ENCODE measurements around the gene DNER. TPM values are rescaled to one million over a fixed set of nuclear protein-coding genes. Genes with fewer than 3 reads are reported as not detected.

The DNER gene
- total RNA-seq, 1 donor = 0.72 TPM

GRCh38 chr2:229686122-229686919 lies 28.0 kb downstream of the DNER start:
- no peak for DNase-seq (ENCODE audit: low read depth)
- no peak overlapping the region for H3K4me3 ChIP-seq (ENCODE audit: low read depth, low read length)
- TF ChIP-seq CTCF (IDR thresholded peaks at IDR 0.05; ENCODE audit: insufficient read depth, low read length) = no peak

- no peak for TF ChIP-seq CTCF (IDR thresholded peaks at IDR 0.05; ENCODE audit: insufficient read depth, low read length)
- H3K4me3 ChIP-seq (ENCODE audit: low read depth, low read length) = no peak overlapping the region
- DNase-seq (ENCODE audit: low read depth) = no peak
Measured at GRCh38 chr2:229684942-229685562, 29.3 kb downstream of the DNER start.

GRCh38 chr2:229679393-229680125 lies 34.8 kb downstream of the DNER start:
- H3K4me3 ChIP-seq (ENCODE audit: low read depth, low read length) = no peak overlapping the region
- no peak for TF ChIP-seq CTCF (IDR thresholded peaks at IDR 0.05; ENCODE audit: insufficient read depth, low read length)
- no peak for DNase-seq (ENCODE audit: low read depth)

DNA sequence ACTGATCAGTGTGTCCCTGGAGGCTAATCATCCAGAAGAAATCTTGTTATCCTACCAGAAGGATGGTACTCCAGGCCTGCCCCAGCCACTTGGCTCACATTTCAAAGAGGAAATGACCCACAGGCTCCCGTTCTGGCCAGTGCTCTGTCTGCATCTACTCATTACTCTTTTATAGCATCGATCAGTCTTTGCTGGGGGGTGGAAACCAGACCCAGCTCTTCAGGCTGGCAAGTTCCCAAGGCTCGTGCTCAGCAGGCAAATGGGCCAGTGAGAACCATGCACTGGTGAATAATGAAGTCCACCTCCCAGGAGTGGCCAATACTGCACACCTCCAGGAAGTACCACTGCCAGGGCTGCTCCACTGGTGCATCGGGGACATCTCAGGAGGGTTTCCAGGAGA lies 38.8 kb downstream of the DNER start:
- DNase-seq (ENCODE audit: low read depth) = no peak
- H3K4me3 ChIP-seq (ENCODE audit: low read depth, low read length) = no peak overlapping the region
- TF ChIP-seq CTCF (IDR thresholded peaks at IDR 0.05; ENCODE audit: insufficient read depth, low read length) = no peak

DNA sequence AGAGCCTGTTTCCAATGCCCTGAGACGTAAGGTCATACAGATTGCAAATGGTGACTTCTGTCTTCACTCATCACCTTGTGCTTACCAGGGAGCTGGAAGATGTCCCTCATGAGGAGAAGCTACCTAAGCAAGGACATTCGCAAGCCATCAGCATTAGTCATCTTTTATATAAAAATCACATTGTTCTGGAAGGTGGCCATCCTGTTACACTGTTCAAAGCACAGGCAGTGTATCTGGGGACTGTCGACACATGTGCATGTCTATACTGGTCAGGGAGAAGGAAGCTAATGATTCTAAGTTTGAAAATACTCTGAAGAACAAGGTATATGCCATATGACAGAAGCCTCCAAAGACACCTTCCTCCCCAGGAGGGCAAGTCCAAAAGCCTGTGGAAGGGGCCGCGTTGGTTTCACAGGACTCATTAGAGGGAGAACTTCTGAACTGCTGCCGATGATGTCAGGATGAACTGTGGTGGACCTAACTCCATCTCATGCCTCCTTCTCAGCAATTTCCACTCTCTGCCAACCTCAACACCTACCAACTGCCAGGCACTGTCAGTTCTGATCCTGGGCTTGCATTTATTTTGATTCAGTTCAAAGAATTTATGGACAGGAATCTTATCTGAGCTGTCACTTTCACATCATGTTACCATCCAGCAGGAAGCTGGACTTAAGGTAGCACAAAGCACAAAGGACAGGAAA lies 39.4 kb downstream of the DNER start:
- no peak for DNase-seq (ENCODE audit: low read depth)
- H3K4me3 ChIP-seq (ENCODE audit: low read depth, low read length) = no peak overlapping the region
- no peak for TF ChIP-seq CTCF (IDR thresholded peaks at IDR 0.05; ENCODE audit: insufficient read depth, low read length)

DNA sequence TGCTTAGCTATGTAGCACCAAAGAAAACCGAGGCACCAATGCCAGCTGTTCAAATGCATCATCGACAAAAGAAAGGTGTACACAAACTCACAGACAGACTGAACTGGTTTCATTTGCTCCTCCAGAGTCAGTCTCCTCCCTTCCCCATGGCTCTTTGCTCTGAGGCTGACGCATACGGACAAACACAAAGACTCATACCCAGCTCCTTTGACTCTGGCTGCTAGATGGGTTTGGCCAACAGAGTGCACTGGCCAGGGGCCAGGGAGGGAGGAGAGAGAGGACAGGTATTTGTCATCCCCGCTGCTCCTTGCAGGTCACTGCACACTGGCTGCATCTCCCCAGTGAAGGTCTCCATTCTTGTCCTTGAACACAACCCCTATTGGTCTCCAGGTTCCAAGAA lies 40.7 kb downstream of the DNER start:
- no peak for DNase-seq (ENCODE audit: low read depth)
- H3K4me3 ChIP-seq (ENCODE audit: low read depth, low read length) = no peak overlapping the region
- TF ChIP-seq CTCF (IDR thresholded peaks at IDR 0.05; ENCODE audit: insufficient read depth, low read length) = no peak
